HEK293T (cell line): Measurements from ENCODE around the gene ADCY3.

ENCODE experiments used
- CTCF ChIA-PET: fragments of 350-600 bp; formaldehyde crosslinking; extraction: SDS; loops from one replicate; lab custom pipeline; 2021; ENCODE audit warnings: antibody characterized with exemption, inconsistent platforms; lab: Yijun Ruan, JAX
- POLR2A ChIA-PET: fragments of 350-600 bp; formaldehyde crosslinking; extraction: SDS; loops from one replicate; lab custom pipeline; 2020; ENCODE audit warnings: antibody characterized with exemption, inconsistent platforms; lab: Yijun Ruan, JAX
- DNase-seq: peaks from one replicate; pipeline ENCODE4 v3.0.0; 2012; ENCODE audit warnings: mixed read lengths; ENCODE audit errors: extremely low spot score
- ARNT ChIP-seq: fragments of 450-650 bp; IDR thresholded peaks from 2 replicates; pipeline ENCODE4 v1.6.1; 2017; ENCODE audit warnings: mild to moderate bottlenecking
- BHLHE40 ChIP-seq: fragments of 450-650 bp; IDR thresholded peaks from 2 replicates; pipeline ENCODE4 v1.6.1; 2016; ENCODE audit warnings: mild to moderate bottlenecking, moderate library complexity, borderline replicate concordance
- CTBP1 ChIP-seq: fragments of 450-650 bp; IDR thresholded peaks from 2 replicates; pipeline ENCODE4 v1.6.1; 2016; ENCODE audit warnings: borderline replicate concordance
- ELF4 ChIP-seq: fragments of 450-650 bp; IDR thresholded peaks from 2 replicates; pipeline ENCODE4 v1.6.1; 2017; ENCODE audit warnings: antibody characterized with exemption
- FOXA1 ChIP-seq: fragments of 450-650 bp; IDR thresholded peaks from 2 replicates; pipeline ENCODE4 v1.6.1; 2016; ENCODE audit warnings: mild to moderate bottlenecking
- FOXK2 ChIP-seq: fragments of 450-650 bp; IDR thresholded peaks from 2 replicates; pipeline ENCODE4 v1.6.1; 2016; ENCODE audit warnings: mild to moderate bottlenecking
- FOXM1 ChIP-seq: fragments of 450-650 bp; IDR thresholded peaks from 2 replicates; pipeline ENCODE4 v1.6.1; 2017; ENCODE audit warnings: mild to moderate bottlenecking, borderline replicate concordance
- HDGF ChIP-seq: fragments of 450-650 bp; IDR thresholded peaks from 2 replicates; pipeline ENCODE4 v1.6.1; 2017; ENCODE audit warnings: antibody characterized with exemption, borderline replicate concordance
- L3MBTL2 ChIP-seq: fragments of 450-650 bp; conservative IDR thresholded peaks from 2 replicates; pipeline ENCODE4 v1.6.1; 2016; ENCODE audit warnings: mild to moderate bottlenecking
- LEF1 ChIP-seq: fragments of 450-650 bp; IDR thresholded peaks from 2 replicates; pipeline ENCODE4 v1.6.1; 2017; ENCODE audit warnings: mild to moderate bottlenecking, borderline replicate concordance
- NFRKB ChIP-seq: fragments of 450-650 bp; IDR thresholded peaks from 2 replicates; pipeline ENCODE4 v1.6.1; 2016; ENCODE audit warnings: mild to moderate bottlenecking, moderate library complexity
- SP1 ChIP-seq: fragments of 450-650 bp; IDR thresholded peaks from 2 replicates; pipeline ENCODE4 v1.6.1; 2017
- SUZ12 ChIP-seq: fragments of 450-650 bp; IDR thresholded peaks from 2 replicates; pipeline ENCODE4 v1.6.1; 2016; ENCODE audit warnings: mild to moderate bottlenecking
- TARDBP ChIP-seq: fragments of 450-650 bp; IDR thresholded peaks from 2 replicates; pipeline ENCODE4 v1.6.1; 2016
- ZNF384 ChIP-seq: fragments of 450-650 bp; IDR thresholded peaks from 2 replicates; pipeline ENCODE4 v1.6.1; 2016
- TF ChIP-seq, protein P1 (sequence below): fragments of 450-650 bp; IDR thresholded peaks from 2 replicates; pipeline ENCODE4 v1.6.1; 2016

Gene ADCY3

DNA sequence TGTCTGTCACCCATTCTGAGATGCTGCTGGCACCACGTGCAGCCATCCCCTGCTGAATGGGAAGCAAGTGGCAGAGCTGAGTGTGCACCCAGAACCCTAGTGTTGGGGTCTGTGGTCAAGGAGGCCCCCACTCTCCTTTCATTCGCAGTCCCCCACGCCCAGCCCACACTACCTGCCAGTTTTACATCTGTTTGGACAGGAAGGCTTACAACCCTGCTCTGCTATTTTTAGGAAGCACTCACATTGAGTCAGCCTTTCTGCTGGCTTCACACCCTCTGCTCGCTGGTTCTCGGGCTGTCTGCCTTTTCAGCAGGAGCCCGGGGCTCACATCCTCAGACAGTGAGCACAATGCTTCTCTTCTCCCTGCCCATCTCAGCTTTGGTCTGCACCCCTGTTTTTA lies 10.7 kb upstream of the ADCY3 start:
- no peak for TF ChIP-seq L3MBTL2
- TF ChIP-seq FOXM1: no peak
- TF ChIP-seq LEF1: no peak
- no peak for TF ChIP-seq TARDBP
- no peak for TF ChIP-seq NFRKB
- no peak for TF ChIP-seq CTBP1
- TF ChIP-seq ARNT: no peak
- TF ChIP-seq, protein P1, sequence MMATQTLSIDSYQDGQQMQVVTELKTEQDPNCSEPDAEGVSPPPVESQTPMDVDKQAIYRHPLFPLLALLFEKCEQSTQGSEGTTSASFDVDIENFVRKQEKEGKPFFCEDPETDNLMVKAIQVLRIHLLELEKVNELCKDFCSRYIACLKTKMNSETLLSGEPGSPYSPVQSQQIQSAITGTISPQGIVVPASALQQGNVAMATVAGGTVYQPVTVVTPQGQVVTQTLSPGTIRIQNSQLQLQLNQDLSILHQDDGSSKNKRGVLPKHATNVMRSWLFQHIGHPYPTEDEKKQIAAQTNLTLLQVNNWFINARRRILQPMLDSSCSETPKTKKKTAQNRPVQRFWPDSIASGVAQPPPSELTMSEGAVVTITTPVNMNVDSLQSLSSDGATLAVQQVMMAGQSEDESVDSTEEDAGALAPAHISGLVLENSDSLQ: no peak
- TF ChIP-seq ZNF384: no peak
- TF ChIP-seq SUZ12: no peak
- no peak for TF ChIP-seq BHLHE40
- ChIA-PET CTCF (interaction anchor here (0.7 kb wide), 1 partner anchor 551 kb away, joined by 6 read pairs; no protein-coding TSS in a partner anchor), POLR2A (interaction anchor here (1.1 kb wide), 1 partner anchor 10 kb away, joined by 3 read pairs; the partner anchor contains the start of gene ADCY3)
- no peak for DNase-seq

DNA sequence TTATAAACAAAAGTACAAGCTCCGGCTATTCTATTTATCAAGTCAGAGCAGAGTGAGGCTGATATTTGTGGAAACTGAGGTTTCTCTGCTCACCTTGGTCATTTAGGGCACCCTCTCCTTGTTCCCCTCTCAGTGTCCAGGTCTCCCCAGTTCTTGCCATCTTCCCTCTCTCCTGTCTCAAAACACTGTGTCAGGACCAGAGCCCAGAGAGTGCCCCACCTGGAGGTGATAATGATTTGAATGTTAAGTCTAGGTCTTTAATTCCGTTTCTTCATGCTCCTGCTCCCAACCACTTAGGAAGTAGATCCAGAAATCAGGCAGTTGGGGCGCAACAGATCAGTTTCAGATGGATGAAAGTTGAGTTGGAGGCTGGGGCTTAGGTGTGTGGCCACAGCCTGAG lies 9.2 kb upstream of the ADCY3 start:
- no peak for DNase-seq
- TF ChIP-seq ZNF384: no peak
- TF ChIP-seq BHLHE40: no peak
- no peak for TF ChIP-seq CTBP1
- no peak for TF ChIP-seq HDGF
- CTCF ChIA-PET: no interaction called here

DNA sequence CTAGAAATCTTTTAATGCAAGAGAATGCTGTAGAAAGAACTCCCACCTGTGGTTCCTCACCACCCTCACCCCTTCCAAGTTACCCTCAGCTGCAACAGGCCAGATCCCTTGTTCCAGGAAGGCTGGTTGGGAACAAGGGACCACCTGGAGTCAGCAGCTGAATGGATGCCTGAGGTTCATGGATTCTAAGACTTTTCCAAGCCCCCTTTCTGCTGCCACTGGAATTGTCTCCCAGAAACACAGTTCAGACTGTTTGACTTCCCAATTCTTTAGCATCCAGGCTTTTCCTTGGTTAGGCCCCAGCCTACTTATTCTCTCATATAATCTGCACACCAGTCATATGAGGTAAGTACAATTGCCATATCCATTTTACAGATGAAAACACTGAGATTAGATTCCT lies 8.0 kb upstream of the ADCY3 start:
- ChIA-PET CTCF (no interaction called here), POLR2A (no interaction called here)
- TF ChIP-seq TARDBP: no peak
- TF ChIP-seq L3MBTL2: no peak
- no peak for TF ChIP-seq CTBP1
- DNase-seq: no peak

More for the DNA sequence above, 9.2 kb upstream of the ADCY3 start:
- POLR2A ChIA-PET: no interaction called here

DNA sequence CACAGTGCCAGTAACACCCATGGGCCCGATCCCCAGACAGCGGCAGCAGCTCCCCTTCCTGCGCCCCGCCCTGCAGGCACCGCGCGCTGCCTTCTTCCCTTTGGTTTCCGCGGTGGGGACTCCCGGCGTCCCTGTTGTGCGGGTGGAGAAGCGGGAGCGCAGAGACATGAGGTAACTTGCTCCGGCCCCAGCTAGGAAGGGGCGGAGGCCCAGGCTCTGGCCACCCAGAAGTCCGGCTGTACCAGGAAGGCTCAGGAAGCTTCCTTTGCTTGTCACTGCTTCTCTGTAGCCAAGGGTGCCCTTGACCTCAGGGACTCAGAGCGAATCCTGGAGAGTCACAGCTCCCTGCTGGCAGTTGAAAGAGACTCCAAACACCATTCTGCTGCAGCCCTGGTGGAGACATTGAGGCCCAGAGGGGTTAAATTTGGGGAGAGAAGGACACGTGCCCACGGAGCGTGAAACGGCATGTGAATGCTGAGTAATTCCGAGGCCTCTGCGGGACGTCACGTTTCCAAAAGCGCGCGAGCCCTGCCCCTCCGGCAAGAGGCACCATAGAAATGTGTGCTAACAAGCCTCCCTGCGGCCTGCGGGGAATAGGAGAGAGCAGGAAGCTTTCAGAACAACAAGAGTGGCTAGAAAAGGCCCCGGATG lies 6.7 kb upstream of the ADCY3 start:
- no peak for DNase-seq
- TF ChIP-seq CTBP1: no peak
- no peak for TF ChIP-seq TARDBP
- no peak for TF ChIP-seq ARNT
- no peak for TF ChIP-seq FOXK2
- no peak for TF ChIP-seq ZNF384
- no peak for TF ChIP-seq HDGF
- TF ChIP-seq SP1: no peak
- no peak for TF ChIP-seq FOXA1
- TF ChIP-seq SUZ12: no peak
- TF ChIP-seq FOXM1: no peak
- TF ChIP-seq, protein P1: no peak
- no peak for TF ChIP-seq BHLHE40
- TF ChIP-seq NFRKB: no peak
- TF ChIP-seq L3MBTL2: no peak
- TF ChIP-seq LEF1: no peak
- TF ChIP-seq ELF4: no peak
- POLR2A ChIA-PET: no interaction called here
- CTCF ChIA-PET: no interaction called here

DNA sequence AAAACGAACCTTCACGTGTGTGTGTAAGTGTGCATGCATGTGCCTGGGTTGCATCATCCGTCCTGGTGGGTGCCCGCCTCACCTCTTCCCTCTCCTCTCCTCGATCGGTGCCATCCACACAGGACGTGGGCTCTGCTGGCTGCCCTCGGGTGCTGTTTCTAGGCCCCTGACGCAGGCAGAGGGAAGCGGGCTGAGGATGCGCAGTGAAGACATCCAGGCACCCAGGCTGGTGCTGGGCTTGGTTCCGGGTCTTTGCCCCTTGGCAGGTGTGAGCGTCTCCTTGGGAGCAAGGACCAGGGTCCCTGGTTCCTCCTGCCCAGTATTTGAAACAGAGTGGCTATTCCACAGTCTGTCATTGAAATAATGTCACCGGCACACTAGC lies 6.2 kb upstream of the ADCY3 start:
- no peak for DNase-seq
- POLR2A ChIA-PET: no interaction called here
- TF ChIP-seq HDGF (no peak), TARDBP (no peak), NFRKB (no peak), FOXM1 (no peak), ZNF384 (no peak), LEF1 (no peak), SP1 (no peak), CTBP1 (no peak), SUZ12 (no peak), L3MBTL2 (no peak), FOXK2 (no peak), BHLHE40 (no peak), ARNT (no peak), FOXA1 (no peak), ELF4 (no peak)
- TF ChIP-seq, protein P1: no peak
- CTCF ChIA-PET: no interaction called here

DNA sequence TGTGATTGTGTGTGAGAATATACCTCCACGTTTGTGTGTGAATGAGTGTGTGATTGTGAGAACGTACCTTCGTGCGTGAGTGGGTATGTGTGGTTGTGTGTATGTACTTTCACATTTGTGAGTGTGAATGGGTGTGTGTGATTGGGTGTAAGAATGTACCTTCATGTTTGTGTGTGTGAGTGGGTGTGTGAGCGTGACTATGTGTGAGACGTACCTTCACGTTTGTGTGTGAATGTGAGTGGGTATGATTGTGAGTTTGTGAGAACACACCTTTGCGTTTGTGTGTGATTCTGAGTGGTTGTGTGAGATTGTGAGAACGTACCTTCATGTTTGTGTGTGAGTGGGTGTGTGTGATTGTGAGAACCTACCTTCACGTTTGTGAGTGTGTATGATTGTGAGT lies 5.8 kb upstream of the ADCY3 start:
- TF ChIP-seq L3MBTL2 (no peak), ARNT (no peak), FOXM1 (no peak), NFRKB (no peak), SP1 (no peak), BHLHE40 (no peak), HDGF (no peak), CTBP1 (no peak), ELF4 (no peak), TARDBP (no peak), SUZ12 (no peak), ZNF384 (no peak), FOXK2 (no peak), LEF1 (no peak), FOXA1 (no peak)
- TF ChIP-seq, protein P1: no peak
- no peak for DNase-seq
- CTCF ChIA-PET: no interaction called here
- POLR2A ChIA-PET: no interaction called here
